ENCODE results near the gene ZNF766. TPM values are rescaled to one million over a fixed set of nuclear protein-coding genes. Genes with fewer than 3 reads are reported as not detected.

Gene ZNF766
- total RNA-seq, 1 experiment from 2014 or later, result 13.9 TPM

DNA sequence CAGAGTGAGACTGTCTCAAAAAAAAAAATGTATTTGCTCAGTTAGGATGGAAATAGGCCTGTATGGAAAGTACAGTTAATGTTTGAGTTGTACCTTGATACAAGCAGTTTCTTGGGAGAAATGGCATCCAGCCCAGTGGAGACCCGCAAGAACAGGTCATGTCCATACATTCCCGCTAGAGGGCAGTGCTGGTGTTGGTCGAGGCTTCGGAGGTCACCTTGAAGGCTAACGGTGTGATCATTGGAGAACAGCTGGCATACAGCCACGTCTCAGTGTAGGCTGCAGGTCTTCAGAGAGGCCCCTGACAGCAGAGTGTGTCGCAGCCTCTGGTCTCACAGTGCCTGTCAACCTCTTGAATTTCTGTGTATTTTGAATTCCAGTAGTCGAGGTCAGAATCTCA, 74.2 kb downstream of the ZNF766 start:
- no peak overlapping the region for H3K4me3 ChIP-seq (ENCODE audit: low read depth in 2 of 2, low read length in 2 of 2)
- H3K9me3 ChIP-seq (ENCODE audit: control insufficient read depth, insufficient read depth, low read depth, low read length), result no peaks in the 10 kb centered on the region
- no peaks in the 10 kb centered on the region for H3K36me3 ChIP-seq (ENCODE audit: control insufficient read depth, insufficient read depth, low read length)
- no peaks in the 10 kb centered on the region for H3K27me3 ChIP-seq (ENCODE audit: control insufficient read depth, insufficient read depth, low read length)
- ChIA-PET POLR2A (no interaction called here), CTCF (no interaction called here)
- no TSS peak for BruUV-seq (replicated peaks)
- ATAC-seq (no peak), DNase-seq (ENCODE audit: low read depth, low spot score) (no peak)
- H3K27ac ChIP-seq (ENCODE audit: low read length), result no peak overlapping the region
- intact Hi-C loops (cut with micrococcal nuclease; ENCODE audit: unreplicated experiment) (no loop called here), in situ Hi-C loops (cut with HindIII; ENCODE audit: low pct_unique_long_range_greater_than_20kb, low sequenced_read_pairs) (no loop called here)
- no peak for TF ChIP-seq SIN3A (IDR thresholded peaks at IDR 0.05; ENCODE audit: borderline replicate concordance, insufficient read depth, low read depth, low read length)
- no peak for TF ChIP-seq REST (IDR thresholded peaks at IDR 0.05; ENCODE audit: insufficient read depth in 1 of 2, low read depth in 2 of 2, low read length in 1 of 2)
- no peak for TF ChIP-seq POLR2AphosphoS5 (IDR thresholded peaks at IDR 0.05; ENCODE audit: low read depth, low read length)
- TF ChIP-seq, protein P1, sequence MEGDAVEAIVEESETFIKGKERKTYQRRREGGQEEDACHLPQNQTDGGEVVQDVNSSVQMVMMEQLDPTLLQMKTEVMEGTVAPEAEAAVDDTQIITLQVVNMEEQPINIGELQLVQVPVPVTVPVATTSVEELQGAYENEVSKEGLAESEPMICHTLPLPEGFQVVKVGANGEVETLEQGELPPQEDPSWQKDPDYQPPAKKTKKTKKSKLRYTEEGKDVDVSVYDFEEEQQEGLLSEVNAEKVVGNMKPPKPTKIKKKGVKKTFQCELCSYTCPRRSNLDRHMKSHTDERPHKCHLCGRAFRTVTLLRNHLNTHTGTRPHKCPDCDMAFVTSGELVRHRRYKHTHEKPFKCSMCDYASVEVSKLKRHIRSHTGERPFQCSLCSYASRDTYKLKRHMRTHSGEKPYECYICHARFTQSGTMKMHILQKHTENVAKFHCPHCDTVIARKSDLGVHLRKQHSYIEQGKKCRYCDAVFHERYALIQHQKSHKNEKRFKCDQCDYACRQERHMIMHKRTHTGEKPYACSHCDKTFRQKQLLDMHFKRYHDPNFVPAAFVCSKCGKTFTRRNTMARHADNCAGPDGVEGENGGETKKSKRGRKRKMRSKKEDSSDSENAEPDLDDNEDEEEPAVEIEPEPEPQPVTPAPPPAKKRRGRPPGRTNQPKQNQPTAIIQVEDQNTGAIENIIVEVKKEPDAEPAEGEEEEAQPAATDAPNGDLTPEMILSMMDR (IDR thresholded peaks at IDR 0.05), result peak; percentile 24
- no peaks in the 10 kb centered on the region for H3K4me1 ChIP-seq (ENCODE audit: control insufficient read depth, insufficient read depth, low read length)

DNA sequence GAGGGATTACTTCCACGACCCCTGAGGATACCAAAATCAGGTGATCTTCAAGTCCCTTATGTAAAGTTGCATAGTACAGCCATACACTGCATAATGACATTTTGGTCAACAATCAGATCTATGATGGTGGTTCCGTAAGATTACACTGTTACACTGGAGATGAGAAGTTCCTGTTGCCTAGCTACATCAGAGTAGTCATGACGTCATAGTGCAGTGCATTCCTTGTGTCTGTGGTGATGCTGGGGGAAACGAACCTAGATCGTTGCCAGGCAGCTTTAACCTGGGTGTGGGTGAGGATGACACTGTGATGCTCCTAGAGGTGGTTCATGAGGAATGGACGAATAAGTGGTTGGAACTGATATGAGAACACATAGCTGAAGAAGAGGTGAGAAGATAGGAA, 75.8 kb downstream of the ZNF766 start:
- Histone ChIP-seq H3K27me3 (ENCODE audit: control insufficient read depth, insufficient read depth, low read length) (no peaks in the 10 kb centered on the region), H3K9me3 (ENCODE audit: control insufficient read depth, insufficient read depth, low read depth, low read length) (no peaks in the 10 kb centered on the region), H3K4me1 (ENCODE audit: control insufficient read depth, insufficient read depth, low read length) (no peaks in the 10 kb centered on the region), H3K27ac (ENCODE audit: low read length) (no peak overlapping the region), H3K4me3 (ENCODE audit: low read depth in 2 of 2, low read length in 2 of 2) (no peak overlapping the region), H3K36me3 (ENCODE audit: control insufficient read depth, insufficient read depth, low read length) (no peaks in the 10 kb centered on the region)
- TF ChIP-seq TCF7L2 (IDR thresholded peaks at IDR 0.05; ENCODE audit: low read depth, low read length) (no peak), SIN3A (IDR thresholded peaks at IDR 0.05; ENCODE audit: borderline replicate concordance, insufficient read depth, low read depth, low read length) (no peak), REST (IDR thresholded peaks at IDR 0.05; ENCODE audit: insufficient read depth in 1 of 2, low read depth in 2 of 2, low read length in 1 of 2) (no peak), POLR2AphosphoS5 (IDR thresholded peaks at IDR 0.05; ENCODE audit: low read depth, low read length) (no peak)
- TF ChIP-seq, protein P1 (IDR thresholded peaks at IDR 0.05), result no peak
- BruUV-seq (replicated peaks), result no TSS peak
- no peak for ATAC-seq
- intact Hi-C loops (cut with micrococcal nuclease; ENCODE audit: unreplicated experiment), result no loop called here
- no peak for DNase-seq (ENCODE audit: low read depth, low spot score)
- in situ Hi-C loops (cut with HindIII; ENCODE audit: low pct_unique_long_range_greater_than_20kb, low sequenced_read_pairs), result no loop called here
- ChIA-PET POLR2A (no interaction called here), CTCF (no interaction called here)

Small RNA genes within 50 kb of the gene (microRNA-seq; reads per million reads assigned to microRNA genes)
- gene MIR643 (ENCODE audit: unreplicated experiment) (2.5 reads per million), gene MIR6801 (ENCODE audit: unreplicated experiment) (not detected)

Other genes starting within 250 kb of the ZNF766 start
- 4.1 TPM for gene ZNF614, start 241.2 kb upstream of the ZNF766 start, total RNA-seq (2021; ENCODE audit: unreplicated experiment)
- 8.2 TPM for gene ZNF432, start 220.7 kb upstream of the ZNF766 start, total RNA-seq (2021; ENCODE audit: unreplicated experiment)
- gene ZNF841, start 173.8 kb upstream of the ZNF766 start, total RNA-seq (2021; ENCODE audit: unreplicated experiment), result 10.8 TPM
- gene ZNF616, start 129.6 kb upstream of the ZNF766 start, total RNA-seq (2021; ENCODE audit: unreplicated experiment), result 5.3 TPM
- gene ZNF836, start 98.0 kb upstream of the ZNF766 start, total RNA-seq (2021; ENCODE audit: unreplicated experiment), result 6.3 TPM
- 146 TPM for gene PPP2R1A, start 79.5 kb upstream of the ZNF766 start, total RNA-seq (2021; ENCODE audit: unreplicated experiment)
- gene ZNF480, start 27.6 kb downstream of the ZNF766 start, total RNA-seq (2021; ENCODE audit: unreplicated experiment), result 11.5 TPM
- not detected for gene ZNF610, start 66.7 kb downstream of the ZNF766 start, total RNA-seq (2021; ENCODE audit: unreplicated experiment)
- 10.9 TPM for gene ZNF880, start 100.3 kb downstream of the ZNF766 start, total RNA-seq (2021; ENCODE audit: unreplicated experiment)
- 9.3 TPM for gene ZNF528, start 128.3 kb downstream of the ZNF766 start, total RNA-seq (2021; ENCODE audit: unreplicated experiment)
- not detected for gene ZNF534, start 159.6 kb downstream of the ZNF766 start, total RNA-seq (2021; ENCODE audit: unreplicated experiment)
- not detected for gene ZNF578, start 184.0 kb downstream of the ZNF766 start, total RNA-seq (2021; ENCODE audit: unreplicated experiment)